ENCODE data around the gene YPEL1.

Gene YPEL1

DNA sequence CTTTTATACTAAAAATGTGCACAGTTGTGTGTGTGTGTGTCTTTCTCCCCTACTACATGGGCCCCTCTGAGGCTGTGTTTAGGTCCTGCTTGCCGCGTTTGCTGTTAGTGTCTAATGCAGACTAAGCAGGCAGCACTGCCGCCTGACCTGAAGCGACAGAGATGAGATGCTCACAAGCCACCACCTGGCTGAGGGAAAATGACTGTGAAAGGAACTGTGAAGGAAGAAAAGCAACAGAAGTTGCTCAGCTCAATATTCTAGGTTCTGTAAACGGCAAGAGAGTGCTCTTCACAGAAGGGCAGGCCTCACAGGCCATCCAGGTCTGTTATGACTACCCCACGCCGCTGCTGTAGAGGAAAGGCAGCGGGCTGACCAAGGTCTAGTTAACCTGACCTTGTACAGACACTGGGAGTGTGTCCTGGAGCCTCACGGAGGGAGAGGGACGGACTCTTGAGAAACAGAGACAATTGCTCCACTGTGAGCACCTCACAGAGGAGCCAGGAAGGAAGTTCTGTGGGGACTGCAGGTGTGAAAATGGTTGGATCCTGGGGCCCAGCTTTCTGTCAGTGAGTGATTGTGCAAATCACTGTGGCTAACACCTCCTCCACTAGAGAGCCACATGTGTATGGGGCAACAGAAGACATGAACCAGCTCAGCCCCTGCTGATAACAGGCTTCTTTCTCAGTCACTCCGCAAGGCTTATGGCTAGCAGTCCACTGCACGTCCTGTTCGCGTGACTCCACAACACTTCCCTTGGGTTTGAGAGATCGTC lies 31.3 kb upstream of the YPEL1 start:
- in situ Hi-C loops (cut with MboI; ENCODE audit: low sequenced_read_pairs, unreplicated experiment) = no loop called here
- DNase-seq (ENCODE audit: low spot score) = peak; percentile 74
- TF ChIP-seq CTCF (IDR thresholded peaks at IDR 0.05; ENCODE audit: borderline replicate concordance, control extremely low read depth, extremely low read depth, insufficient read depth, missing control alignments) = peak; percentile 2

DNA sequence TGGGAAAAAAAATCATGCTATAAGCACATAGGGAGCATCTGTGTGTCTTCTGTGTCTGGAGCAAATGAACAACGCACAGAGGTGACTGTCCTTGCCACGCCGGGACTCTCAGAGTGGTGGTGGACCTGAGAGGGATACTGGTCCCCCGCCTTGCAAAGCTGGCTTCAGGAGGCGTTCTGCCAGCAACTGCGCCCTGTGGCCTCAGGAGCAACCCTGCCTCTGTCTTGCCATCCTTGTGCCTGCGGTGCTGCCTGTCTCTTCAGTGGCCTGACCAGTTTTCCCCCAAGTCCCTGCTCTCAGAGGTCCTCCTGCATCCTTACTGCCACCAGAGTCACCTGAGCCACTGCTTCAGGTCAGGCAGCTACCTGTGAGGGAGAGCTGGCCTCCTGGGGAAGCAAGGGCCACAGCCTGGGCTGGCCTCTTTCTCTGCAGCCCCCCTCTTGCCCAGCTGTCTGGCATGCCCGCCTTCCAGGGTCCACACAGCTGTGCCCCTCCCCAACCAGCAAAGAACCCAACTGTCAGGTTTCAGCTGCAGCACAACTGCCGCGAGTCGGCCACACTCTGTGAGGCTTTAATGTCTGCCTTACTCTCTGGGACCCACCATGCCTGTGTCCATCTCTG lies 30.4 kb upstream of the YPEL1 start:
- no peak for DNase-seq (ENCODE audit: low spot score)
- in situ Hi-C loops (cut with MboI; ENCODE audit: low sequenced_read_pairs, unreplicated experiment) = no loop called here
- no peak for TF ChIP-seq CTCF (IDR thresholded peaks at IDR 0.05; ENCODE audit: borderline replicate concordance, control extremely low read depth, extremely low read depth, insufficient read depth, missing control alignments)

DNA sequence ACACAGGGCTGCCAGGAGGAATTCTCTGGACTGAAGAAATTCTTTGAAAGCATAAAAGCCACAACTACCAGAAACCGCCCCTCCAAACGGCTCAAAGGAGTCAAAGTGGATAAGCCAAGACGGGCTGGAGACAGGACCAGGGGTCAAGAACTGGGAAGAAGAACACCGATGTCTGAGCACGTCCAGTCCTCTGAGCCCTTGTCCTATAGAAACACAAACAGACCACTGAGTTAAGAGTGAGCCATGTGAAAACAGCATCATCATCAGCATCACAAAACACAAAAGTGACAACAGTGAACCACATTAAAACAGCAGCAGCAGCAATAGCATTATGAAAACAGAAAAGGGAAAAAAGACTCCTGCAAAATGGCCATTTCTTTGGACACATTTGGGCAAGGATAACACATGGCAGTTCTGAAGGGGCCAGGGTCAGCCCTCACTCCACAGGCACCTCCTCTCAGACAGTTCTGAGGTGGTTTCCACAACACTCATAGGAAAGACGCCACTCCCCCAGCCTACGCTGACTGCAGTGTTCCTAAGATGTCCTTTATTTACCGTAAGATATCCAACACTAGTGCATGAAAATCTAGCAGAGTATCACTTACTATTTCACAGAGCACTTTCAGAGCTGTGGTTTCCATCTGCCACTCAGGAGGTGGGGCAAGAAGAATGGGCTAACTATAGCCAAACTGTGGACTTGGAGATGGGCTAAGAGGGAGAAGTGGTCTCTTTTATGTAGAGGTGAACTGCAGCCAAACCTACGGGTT lies 28.6 kb upstream of the YPEL1 start:
- DNase-seq (ENCODE audit: low spot score) = no peak

DNA sequence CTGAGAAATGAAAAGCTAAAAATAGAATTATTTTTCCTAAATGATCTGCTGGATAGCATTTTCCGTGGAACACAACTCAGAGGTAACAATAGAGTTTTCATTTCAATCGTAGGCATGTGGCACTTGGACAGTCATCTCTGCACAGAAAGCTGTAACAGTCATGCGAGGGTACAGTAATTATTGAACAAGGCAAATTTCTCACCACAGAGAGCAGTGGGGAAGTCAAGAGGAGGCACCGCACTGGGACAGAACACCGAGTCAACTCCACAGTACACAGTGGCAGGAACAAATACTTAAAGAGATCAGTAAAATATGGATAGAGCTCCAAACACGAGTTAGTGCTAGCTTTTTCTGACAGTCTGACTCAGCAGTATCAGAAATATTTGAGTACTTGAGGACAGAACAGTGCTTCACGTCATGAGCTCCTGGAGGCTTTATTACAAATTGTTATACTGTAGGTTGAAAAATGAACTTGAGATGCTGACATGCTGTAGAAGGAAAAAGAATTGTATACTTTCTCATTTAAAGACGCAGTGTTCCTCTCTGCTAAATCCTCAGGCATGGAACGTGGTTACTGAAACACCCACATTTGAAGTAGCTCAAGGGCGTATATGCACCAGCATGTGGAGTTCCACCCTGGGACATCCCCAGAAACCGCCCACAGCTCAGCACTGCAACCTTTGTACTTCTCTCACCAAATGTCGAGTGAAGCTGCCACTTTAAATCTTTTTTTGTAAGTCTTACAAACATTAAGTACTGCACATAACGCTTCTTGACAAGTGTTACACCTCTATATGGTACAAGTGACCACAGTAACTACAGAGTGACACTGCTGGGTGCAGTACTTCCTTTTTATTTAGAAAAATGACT lies 27.4 kb upstream of the YPEL1 start:
- in situ Hi-C loops (cut with MboI; ENCODE audit: low sequenced_read_pairs, unreplicated experiment) = no loop called here
- peak; percentile 69 for DNase-seq (ENCODE audit: low spot score)

More for the DNA sequence above, 28.6 kb upstream of the YPEL1 start:
- TF ChIP-seq CTCF (IDR thresholded peaks at IDR 0.05; ENCODE audit: borderline replicate concordance, control extremely low read depth, extremely low read depth, insufficient read depth, missing control alignments) = no peak
- in situ Hi-C loops (cut with MboI; ENCODE audit: low sequenced_read_pairs, unreplicated experiment) = no loop called here

DNA sequence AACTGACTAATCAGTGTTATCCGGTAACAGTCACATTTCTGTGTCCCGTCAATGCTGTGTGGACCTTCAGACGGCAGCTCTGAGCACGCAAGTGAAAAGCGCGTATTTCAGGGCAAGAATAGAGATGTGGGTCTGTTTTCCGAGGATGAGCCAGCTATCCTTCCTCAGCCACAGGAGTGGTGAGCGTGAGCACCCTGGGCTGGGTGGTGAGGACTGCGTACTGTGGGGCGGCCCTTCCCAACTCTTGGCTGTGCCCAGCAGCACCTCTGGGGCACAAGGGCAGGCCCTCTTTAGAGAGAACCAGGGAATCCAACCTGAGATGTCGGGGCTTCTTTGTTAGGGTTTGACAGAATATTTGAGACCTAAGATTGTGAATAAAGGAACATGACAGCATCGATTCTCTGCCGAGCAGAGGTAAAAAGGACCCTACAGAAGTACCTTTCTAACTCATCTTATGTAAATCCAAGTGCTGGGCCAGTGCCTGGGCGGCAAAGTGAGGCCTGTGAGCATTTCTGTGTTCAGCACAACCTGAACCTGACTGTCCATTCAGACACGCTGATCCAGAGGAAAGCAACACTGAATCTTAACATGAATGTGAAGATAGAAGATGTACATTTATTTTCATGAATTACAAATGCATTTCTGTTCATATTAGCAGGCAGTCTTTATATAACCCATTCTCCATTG lies 26.5 kb upstream of the YPEL1 start:
- no peak for DNase-seq (ENCODE audit: low spot score)
- in situ Hi-C loops (cut with MboI; ENCODE audit: low sequenced_read_pairs, unreplicated experiment) = no loop called here
- TF ChIP-seq CTCF (IDR thresholded peaks at IDR 0.05; ENCODE audit: borderline replicate concordance, control extremely low read depth, extremely low read depth, insufficient read depth, missing control alignments) = no peak

More for the DNA sequence above, 27.4 kb upstream of the YPEL1 start:
- TF ChIP-seq CTCF (IDR thresholded peaks at IDR 0.05; ENCODE audit: borderline replicate concordance, control extremely low read depth, extremely low read depth, insufficient read depth, missing control alignments) = no peak

All from GM13976 (cell line).